PC-3 (cell line): ENCODE results near the gene DNAH2. TPM values are rescaled to one million over a fixed set of nuclear protein-coding genes. Genes with fewer than 3 reads are reported as not detected.

ENCODE experiments used
- ATAC-seq: fragments of 200-7000 bp; cut with Tn5 transposase; 2 replicates; pipeline ENCODE4 v1.9.1; 2020; ENCODE audit warnings: mild to moderate bottlenecking, moderate library complexity
- BruUV-seq: library from RNA; stranded (reverse); fragments of 400-500 nt; replicated peaks from 2 replicates; lab custom pipeline; 2021; lab: Mats Ljungman, UMichigan
- CTCF ChIA-PET: fragments of 300-600 bp; sonication (Branson Sonifier 250); formaldehyde crosslinking; loops from one replicate; lab custom pipeline; 2022; ENCODE audit warnings: antibody characterized with exemption; lab: Charles Lee
- POLR2A ChIA-PET: fragments of 300-600 bp; sonication (Branson Sonifier 250); formaldehyde crosslinking; loops from one replicate; lab custom pipeline; 2022; ENCODE audit warnings: antibody characterized with exemption; ENCODE audit not compliant: unreplicated experiment; lab: Charles Lee
- DNase-seq: peaks from one replicate; pipeline ENCODE4 v3.0.0-alpha.2; 2015
- H2AFZ ChIP-seq: fragments of 300-600 bp; sonication (generic); 2 replicates; pipeline ENCODE4 v1.6.0; 2016; ENCODE audit warnings: antibody characterized with exemption, low read length
- H3F3A ChIP-seq: fragments of 300-600 bp; sonication (generic); one replicate; pipeline ENCODE4 v1.6.0; 2017; ENCODE audit warnings: antibody characterized with exemption, low read length, control low read depth, mild to moderate bottlenecking; ENCODE audit not compliant: unreplicated experiment
- H3K27ac ChIP-seq: fragments of 300-600 bp; sonication (generic); 2 replicates; pipeline ENCODE4 v1.5.1; 2016; ENCODE audit warnings: mild to moderate bottlenecking, low read length
- H3K27me3 ChIP-seq: fragments of 300-600 bp; sonication (generic); 2 replicates; pipeline ENCODE4 v1.6.1; 2016; ENCODE audit warnings: low read length, mixed read lengths
- H3K36me3 ChIP-seq: fragments of 300-600 bp; sonication (generic); 2 replicates; pipeline ENCODE4 v1.6.1; 2016; ENCODE audit warnings: low read depth, mixed run types, low read length, mixed read lengths
- H3K4me1 ChIP-seq: fragments of 300-600 bp; sonication (generic); 2 replicates; pipeline ENCODE4 v1.5.1; 2016; ENCODE audit warnings: low read length; ENCODE audit not compliant: insufficient read depth
- H3K4me2 ChIP-seq: fragments of 300-600 bp; sonication (generic); 2 replicates; pipeline ENCODE4 v1.6.0; 2016; ENCODE audit warnings: low read length
- H3K4me3 ChIP-seq: fragments of 300-600 bp; sonication (generic); 2 replicates; pipeline ENCODE4 v1.5.1; 2016; ENCODE audit warnings: mild to moderate bottlenecking, low read length, mixed read lengths
- H3K79me2 ChIP-seq: fragments of 300-600 bp; sonication (generic); 2 replicates; pipeline ENCODE4 v1.6.1; 2017; ENCODE audit warnings: low read length, mixed read lengths
- H3K9ac ChIP-seq: fragments of 300-600 bp; sonication (generic); 2 replicates; pipeline ENCODE4 v1.6.0; 2016; ENCODE audit warnings: mild to moderate bottlenecking, low read length
- H3K9me2 ChIP-seq: fragments of 300-600 bp; sonication (generic); replicated peaks from 2 replicates; pipeline ENCODE4 v1.6.1; 2016; ENCODE audit warnings: mixed run types, low read length, mixed read lengths
- H3K9me3 ChIP-seq: fragments of 300-600 bp; sonication (generic); 2 replicates; pipeline ENCODE4 v1.6.1; 2016; ENCODE audit warnings: low read length, mixed read lengths
- H4K20me1 ChIP-seq: fragments of 300-600 bp; sonication (generic); 2 replicates; pipeline ENCODE4 v1.6.1; 2016; ENCODE audit warnings: low read length, mixed read lengths
- EZH2 ChIP-seq: fragments of 300-600 bp; sonication (generic); IDR thresholded peaks from one replicate; pipeline ENCODE4 v1.6.1; 2017; ENCODE audit warnings: antibody characterized with exemption, mild to moderate bottlenecking, low read length; ENCODE audit not compliant: unreplicated experiment
- EZH2phosphoT487 ChIP-seq: fragments of 300-600 bp; sonication (generic); IDR thresholded peaks from 2 replicates; pipeline ENCODE4 v1.6.1; 2018; ENCODE audit warnings: mild to moderate bottlenecking, antibody characterized with exemption, low read length, borderline replicate concordance
- intact Hi-C: fragments of 100-400 bp; cut with micrococcal nuclease; formaldehyde crosslinking; loops from 2 replicates; pipeline ENCODE4 v1.9.0; 2023
- total RNA-seq: library from RNA; depleted of rRNA; stranded (reverse); fragments of >200 nt; gene quantifications from 2 replicates; pipeline ENCODE4 v1.2.3, GENCODE V29; 2014
- TF ChIP-seq, protein P1 (sequence below): fragments of 300-600 bp; sonication (generic); conservative IDR thresholded peaks from 2 replicates; pipeline ENCODE4 v1.5.1; 2017; ENCODE audit warnings: antibody characterized with exemption, low read depth, mild to moderate bottlenecking, low read length

The DNAH2 gene
- total RNA-seq, 1 experiment from 2014 or later: 0.62 TPM

DNA sequence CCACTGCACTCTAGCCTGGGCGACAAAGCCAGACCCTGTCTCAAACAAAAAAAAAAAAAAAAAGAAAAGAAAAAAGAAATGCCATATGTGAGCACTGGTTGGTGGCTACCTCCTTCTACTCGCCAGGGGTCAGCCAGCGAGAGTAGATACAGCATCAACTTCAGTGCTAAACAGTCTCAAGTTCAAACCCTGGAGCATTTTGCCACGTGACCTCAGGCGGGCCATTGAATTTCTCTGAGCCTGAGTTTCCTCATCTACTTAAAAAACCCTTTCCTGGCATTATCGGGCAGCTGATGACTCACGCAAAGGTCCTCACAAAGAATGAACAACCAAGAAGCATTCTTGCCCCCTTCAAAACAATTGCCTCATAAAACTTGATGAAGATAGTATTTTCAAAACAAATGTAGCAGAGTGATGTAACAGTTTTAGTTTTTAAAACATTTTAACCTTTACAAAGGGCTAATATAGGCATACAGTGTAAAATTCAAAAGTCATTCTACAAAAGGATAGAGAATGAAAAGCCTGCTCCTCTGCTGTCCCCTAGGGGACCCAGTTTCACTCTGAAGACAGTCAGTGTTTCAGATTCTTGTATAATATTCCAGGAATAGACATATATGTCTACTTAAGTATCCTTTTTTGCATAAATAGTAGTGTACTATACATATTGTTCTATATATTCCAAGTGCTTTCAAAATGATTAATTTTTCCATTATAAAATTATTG lies 28.4 kb downstream of the DNAH2 start:
- H2AFZ ChIP-seq: no peak overlapping the region
- no peaks in the 10 kb centered on the region for H3K27me3 ChIP-seq
- no TSS peak for BruUV-seq
- no peak overlapping the region for H3K4me3 ChIP-seq
- H3K9me2 ChIP-seq: no peaks in the 10 kb centered on the region
- peak overlapping the region; percentile 12; the same call in 1 of the 2 replicates for H3K27ac ChIP-seq
- TF ChIP-seq, protein P1, sequence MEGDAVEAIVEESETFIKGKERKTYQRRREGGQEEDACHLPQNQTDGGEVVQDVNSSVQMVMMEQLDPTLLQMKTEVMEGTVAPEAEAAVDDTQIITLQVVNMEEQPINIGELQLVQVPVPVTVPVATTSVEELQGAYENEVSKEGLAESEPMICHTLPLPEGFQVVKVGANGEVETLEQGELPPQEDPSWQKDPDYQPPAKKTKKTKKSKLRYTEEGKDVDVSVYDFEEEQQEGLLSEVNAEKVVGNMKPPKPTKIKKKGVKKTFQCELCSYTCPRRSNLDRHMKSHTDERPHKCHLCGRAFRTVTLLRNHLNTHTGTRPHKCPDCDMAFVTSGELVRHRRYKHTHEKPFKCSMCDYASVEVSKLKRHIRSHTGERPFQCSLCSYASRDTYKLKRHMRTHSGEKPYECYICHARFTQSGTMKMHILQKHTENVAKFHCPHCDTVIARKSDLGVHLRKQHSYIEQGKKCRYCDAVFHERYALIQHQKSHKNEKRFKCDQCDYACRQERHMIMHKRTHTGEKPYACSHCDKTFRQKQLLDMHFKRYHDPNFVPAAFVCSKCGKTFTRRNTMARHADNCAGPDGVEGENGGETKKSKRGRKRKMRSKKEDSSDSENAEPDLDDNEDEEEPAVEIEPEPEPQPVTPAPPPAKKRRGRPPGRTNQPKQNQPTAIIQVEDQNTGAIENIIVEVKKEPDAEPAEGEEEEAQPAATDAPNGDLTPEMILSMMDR: peak; percentile 35; the same call in 1 of the 2 replicates
- TF ChIP-seq EZH2: no peak
- no peaks in the 10 kb centered on the region for H3K36me3 ChIP-seq
- POLR2A ChIA-PET: no interaction called here
- H4K20me1 ChIP-seq: no peaks in the 10 kb centered on the region
- CTCF ChIA-PET: no interaction called here
- intact Hi-C loops: loop anchor here (5.0 kb wide), 1 partner anchor 76 kb away; no protein-coding TSS in a partner anchor
- H3K4me2 ChIP-seq: peak overlapping the region; percentile 42; the same call in 1 of the 2 replicates
- peaks cover 34% of the 10 kb centered on the region for H3K4me1 ChIP-seq
- no peaks in the 10 kb centered on the region for H3K79me2 ChIP-seq
- ATAC-seq: peak; percentile 42
- peaks cover 5% of the 10 kb centered on the region for H3F3A ChIP-seq
- H3K9me3 ChIP-seq: no peaks in the 10 kb centered on the region
- peak; percentile 82 for DNase-seq
- H3K9ac ChIP-seq: no peak overlapping the region

DNA sequence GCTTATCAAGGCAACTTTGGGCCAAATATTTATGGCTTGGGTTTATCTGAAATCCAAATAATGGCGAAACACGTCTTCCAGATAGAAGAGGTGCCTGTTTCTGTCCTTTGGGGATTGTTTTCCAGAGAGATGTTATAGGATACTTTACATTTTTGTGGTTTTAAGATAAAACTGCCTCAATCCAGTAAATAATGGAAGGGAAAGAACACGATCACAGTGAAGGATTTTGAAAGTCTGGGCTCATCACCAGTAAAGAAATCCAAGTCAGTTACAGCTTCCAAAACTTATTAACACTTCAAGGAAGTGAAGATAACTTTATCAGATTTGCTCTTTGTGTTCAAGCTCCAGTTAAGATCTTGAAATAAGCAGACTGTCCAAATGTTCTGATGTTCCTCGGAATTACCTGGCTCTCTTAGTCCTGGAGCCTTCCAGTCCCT lies 30.1 kb downstream of the DNAH2 start:
- intact Hi-C loops: loop anchor here (5.0 kb wide), 1 partner anchor 75 kb away; no protein-coding TSS in a partner anchor
- POLR2A ChIA-PET: no interaction called here

More for the DNA sequence above, 30.1 kb downstream of the DNAH2 start:
- CTCF ChIA-PET: no interaction called here
- ATAC-seq: no peak
- Histone ChIP-seq H2AFZ (peak overlapping the region; percentile 46; the same call in 1 of the 2 replicates), H3K27me3 (no peaks in the 10 kb centered on the region), H4K20me1 (no peaks in the 10 kb centered on the region), H3K79me2 (no peaks in the 10 kb centered on the region), H3K36me3 (no peaks in the 10 kb centered on the region), H3K4me3 (no peak overlapping the region), H3K9me2 (no peaks in the 10 kb centered on the region), H3K9me3 (no peaks in the 10 kb centered on the region), H3K27ac (no peak overlapping the region), H3K4me2 (peak overlapping the region; percentile 13), H3K4me1 (peaks cover 34% of the 10 kb centered on the region), H3K9ac (no peak overlapping the region), H3F3A (peaks cover 5% of the 10 kb centered on the region)
- no TSS peak for BruUV-seq
- DNase-seq: peak; percentile 23
- TF ChIP-seq EZH2phosphoT487 (no peak), EZH2 (no peak)
- TF ChIP-seq, protein P1: no peak
